Measurements from ENCODE around the gene POFUT2.

DNA sequence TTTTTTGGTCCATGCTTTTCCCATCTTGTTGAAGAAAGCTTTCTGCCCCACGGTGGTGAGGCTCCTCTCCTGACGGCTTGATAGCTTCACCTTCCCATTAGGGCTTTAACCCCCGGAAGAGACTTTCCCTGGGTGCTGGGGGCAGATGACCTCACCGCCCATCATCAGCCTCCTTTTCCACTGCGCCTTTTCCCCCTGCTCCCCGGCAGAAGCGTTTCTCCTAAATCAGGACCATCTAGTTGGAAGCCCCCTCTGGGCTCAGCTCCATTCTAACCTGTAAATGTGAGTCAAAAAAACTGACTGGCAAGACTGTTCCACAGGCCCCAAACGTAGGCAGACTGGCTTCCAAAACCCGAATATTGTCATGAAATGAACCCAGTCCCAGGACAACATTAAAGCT is 6.7 kb downstream of the POFUT2 start:
- TF ChIP-seq, protein P1, sequence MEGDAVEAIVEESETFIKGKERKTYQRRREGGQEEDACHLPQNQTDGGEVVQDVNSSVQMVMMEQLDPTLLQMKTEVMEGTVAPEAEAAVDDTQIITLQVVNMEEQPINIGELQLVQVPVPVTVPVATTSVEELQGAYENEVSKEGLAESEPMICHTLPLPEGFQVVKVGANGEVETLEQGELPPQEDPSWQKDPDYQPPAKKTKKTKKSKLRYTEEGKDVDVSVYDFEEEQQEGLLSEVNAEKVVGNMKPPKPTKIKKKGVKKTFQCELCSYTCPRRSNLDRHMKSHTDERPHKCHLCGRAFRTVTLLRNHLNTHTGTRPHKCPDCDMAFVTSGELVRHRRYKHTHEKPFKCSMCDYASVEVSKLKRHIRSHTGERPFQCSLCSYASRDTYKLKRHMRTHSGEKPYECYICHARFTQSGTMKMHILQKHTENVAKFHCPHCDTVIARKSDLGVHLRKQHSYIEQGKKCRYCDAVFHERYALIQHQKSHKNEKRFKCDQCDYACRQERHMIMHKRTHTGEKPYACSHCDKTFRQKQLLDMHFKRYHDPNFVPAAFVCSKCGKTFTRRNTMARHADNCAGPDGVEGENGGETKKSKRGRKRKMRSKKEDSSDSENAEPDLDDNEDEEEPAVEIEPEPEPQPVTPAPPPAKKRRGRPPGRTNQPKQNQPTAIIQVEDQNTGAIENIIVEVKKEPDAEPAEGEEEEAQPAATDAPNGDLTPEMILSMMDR (IDR thresholded peaks at IDR 0.05): no peak
- no peak for TF ChIP-seq POLR2A (IDR thresholded peaks at IDR 0.05)
